Measurements from ENCODE around the gene OTULIN.

OTULIN gene

DNA sequence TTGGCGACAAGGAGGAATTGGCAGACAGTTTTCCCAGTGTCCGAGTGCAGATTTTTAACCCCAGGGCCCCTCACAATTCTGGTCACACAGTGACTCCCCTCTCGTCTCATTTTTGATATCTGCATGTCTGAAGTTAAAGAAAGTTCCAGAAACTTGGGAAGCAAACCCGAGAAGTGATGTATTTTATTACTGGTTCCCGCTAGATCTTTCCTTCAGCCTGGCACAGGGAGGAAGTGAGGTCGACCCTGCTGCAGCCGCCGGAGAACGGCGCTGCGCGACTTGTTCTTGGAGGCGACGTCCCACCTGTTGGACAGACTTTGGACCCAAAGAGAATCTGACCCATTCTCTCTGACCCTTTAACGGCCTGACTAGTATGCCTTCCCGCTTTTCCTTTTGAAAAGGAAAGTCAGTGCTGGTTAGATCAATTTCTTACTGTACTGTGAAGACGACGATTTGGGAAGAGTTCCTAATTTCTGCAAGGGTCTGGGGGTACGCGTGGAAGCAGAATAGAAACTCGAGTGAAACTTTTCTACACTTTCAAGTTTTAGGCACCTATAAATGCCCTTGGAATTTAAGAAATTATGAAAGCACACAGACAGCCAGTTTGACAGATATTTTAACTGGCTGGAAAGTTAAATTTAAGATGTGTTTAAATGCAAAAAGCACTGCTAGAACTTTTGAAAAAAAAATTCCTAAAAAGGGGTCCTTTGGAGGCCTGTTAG, 744 bp downstream of the OTULIN start:
- H3K27me3 ChIP-seq (ENCODE audit: insufficient read depth, poor library complexity, severe bottlenecking): no peaks in the 10 kb centered on the region
- DNase-seq (ENCODE audit: low read depth in 1 of 2, low spot score in 1 of 2): peak in 1 of 2 experiments; percentile 34
- H3K27ac ChIP-seq (replicated peaks): peak overlapping the region; percentile 63
- H3K4me3 ChIP-seq (replicated peaks; ENCODE audit: insufficient read depth, low read length): peak overlapping the region; percentile 68
- TF ChIP-seq GABPA (IDR thresholded peaks at IDR 0.05; ENCODE audit: low read depth): no peak
- peak; percentile 83 for TF ChIP-seq SPI1 (IDR thresholded peaks at IDR 0.05; ENCODE audit: borderline replicate concordance, low read depth)

DNA sequence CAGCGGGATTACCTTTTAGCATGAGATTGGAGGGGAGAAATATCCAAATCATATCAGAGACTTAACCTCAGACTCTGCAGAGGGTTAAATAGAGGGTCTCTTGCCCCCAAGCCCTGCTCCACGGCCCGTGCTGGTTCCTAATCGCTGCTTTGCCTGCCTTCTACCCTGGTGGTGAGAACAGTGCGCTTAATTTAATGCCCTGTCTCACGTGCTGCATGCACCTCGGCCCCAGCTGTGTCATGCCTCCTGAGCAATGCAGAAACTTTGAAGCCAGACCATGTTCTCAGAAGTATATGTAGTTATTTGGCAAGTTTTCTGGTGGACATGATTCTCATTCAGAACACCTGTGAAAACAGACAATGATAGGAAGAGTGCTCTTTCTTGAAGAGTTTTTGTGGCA, 1.4 kb downstream of the OTULIN start:
- Histone ChIP-seq H3K4me3 (replicated peaks; ENCODE audit: insufficient read depth, low read length) (no peak overlapping the region), H3K27me3 (ENCODE audit: insufficient read depth, poor library complexity, severe bottlenecking) (no peaks in the 10 kb centered on the region), H3K27ac (replicated peaks) (no peak overlapping the region)
- DNase-seq (ENCODE audit: low read depth in 1 of 2, low spot score in 1 of 2): peak in 1 of 2 experiments; percentile 20
- TF ChIP-seq GABPA (IDR thresholded peaks at IDR 0.05; ENCODE audit: low read depth) (no peak), POLR2AphosphoS5 (IDR thresholded peaks at IDR 0.05; ENCODE audit: low read depth) (no peak), SPI1 (IDR thresholded peaks at IDR 0.05; ENCODE audit: borderline replicate concordance, low read depth) (no peak)
- TF ChIP-seq, protein P1, sequence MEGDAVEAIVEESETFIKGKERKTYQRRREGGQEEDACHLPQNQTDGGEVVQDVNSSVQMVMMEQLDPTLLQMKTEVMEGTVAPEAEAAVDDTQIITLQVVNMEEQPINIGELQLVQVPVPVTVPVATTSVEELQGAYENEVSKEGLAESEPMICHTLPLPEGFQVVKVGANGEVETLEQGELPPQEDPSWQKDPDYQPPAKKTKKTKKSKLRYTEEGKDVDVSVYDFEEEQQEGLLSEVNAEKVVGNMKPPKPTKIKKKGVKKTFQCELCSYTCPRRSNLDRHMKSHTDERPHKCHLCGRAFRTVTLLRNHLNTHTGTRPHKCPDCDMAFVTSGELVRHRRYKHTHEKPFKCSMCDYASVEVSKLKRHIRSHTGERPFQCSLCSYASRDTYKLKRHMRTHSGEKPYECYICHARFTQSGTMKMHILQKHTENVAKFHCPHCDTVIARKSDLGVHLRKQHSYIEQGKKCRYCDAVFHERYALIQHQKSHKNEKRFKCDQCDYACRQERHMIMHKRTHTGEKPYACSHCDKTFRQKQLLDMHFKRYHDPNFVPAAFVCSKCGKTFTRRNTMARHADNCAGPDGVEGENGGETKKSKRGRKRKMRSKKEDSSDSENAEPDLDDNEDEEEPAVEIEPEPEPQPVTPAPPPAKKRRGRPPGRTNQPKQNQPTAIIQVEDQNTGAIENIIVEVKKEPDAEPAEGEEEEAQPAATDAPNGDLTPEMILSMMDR (IDR thresholded peaks at IDR 0.05; ENCODE audit: insufficient read depth, low read length): no peak
- TF ChIP-seq, protein P2, sequence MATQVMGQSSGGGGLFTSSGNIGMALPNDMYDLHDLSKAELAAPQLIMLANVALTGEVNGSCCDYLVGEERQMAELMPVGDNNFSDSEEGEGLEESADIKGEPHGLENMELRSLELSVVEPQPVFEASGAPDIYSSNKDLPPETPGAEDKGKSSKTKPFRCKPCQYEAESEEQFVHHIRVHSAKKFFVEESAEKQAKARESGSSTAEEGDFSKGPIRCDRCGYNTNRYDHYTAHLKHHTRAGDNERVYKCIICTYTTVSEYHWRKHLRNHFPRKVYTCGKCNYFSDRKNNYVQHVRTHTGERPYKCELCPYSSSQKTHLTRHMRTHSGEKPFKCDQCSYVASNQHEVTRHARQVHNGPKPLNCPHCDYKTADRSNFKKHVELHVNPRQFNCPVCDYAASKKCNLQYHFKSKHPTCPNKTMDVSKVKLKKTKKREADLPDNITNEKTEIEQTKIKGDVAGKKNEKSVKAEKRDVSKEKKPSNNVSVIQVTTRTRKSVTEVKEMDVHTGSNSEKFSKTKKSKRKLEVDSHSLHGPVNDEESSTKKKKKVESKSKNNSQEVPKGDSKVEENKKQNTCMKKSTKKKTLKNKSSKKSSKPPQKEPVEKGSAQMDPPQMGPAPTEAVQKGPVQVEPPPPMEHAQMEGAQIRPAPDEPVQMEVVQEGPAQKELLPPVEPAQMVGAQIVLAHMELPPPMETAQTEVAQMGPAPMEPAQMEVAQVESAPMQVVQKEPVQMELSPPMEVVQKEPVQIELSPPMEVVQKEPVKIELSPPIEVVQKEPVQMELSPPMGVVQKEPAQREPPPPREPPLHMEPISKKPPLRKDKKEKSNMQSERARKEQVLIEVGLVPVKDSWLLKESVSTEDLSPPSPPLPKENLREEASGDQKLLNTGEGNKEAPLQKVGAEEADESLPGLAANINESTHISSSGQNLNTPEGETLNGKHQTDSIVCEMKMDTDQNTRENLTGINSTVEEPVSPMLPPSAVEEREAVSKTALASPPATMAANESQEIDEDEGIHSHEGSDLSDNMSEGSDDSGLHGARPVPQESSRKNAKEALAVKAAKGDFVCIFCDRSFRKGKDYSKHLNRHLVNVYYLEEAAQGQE (IDR thresholded peaks at IDR 0.05; ENCODE audit: insufficient replicate concordance, low read depth): no peak

DNA sequence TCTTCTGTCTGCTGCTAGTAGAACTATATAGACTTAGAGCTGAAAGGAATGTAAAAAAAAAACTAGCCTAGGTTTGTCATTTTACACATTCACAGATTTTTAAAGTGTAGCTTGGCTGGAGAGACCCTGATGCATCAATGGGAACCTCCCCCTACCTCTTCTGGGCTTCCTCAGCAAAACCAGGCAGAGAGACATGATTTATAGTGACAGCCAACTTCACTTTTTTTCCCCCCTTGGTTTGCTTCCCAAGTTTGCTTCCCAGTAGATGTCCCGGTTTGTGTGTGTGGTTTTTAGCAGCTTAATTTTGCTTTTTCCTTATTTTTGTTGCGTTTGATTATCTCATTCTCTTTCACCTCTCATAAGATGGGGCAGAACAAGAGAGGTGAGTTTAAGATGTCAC, 1.8 kb downstream of the OTULIN start:
- no peak for TF ChIP-seq SPI1 (IDR thresholded peaks at IDR 0.05; ENCODE audit: borderline replicate concordance, low read depth)
- TF ChIP-seq, protein P2 (IDR thresholded peaks at IDR 0.05; ENCODE audit: insufficient replicate concordance, low read depth): no peak
- no peak for TF ChIP-seq GABPA (IDR thresholded peaks at IDR 0.05; ENCODE audit: low read depth)
- TF ChIP-seq, protein P1 (IDR thresholded peaks at IDR 0.05; ENCODE audit: insufficient read depth, low read length): no peak
- TF ChIP-seq POLR2AphosphoS5 (IDR thresholded peaks at IDR 0.05; ENCODE audit: low read depth): no peak
- no peak for DNase-seq (ENCODE audit: low read depth in 1 of 2, low spot score in 1 of 2)
- Histone ChIP-seq H3K4me3 (replicated peaks; ENCODE audit: insufficient read depth, low read length) (no peak overlapping the region), H3K27ac (replicated peaks) (no peak overlapping the region), H3K27me3 (ENCODE audit: insufficient read depth, poor library complexity, severe bottlenecking) (no peaks in the 10 kb centered on the region)

DNA sequence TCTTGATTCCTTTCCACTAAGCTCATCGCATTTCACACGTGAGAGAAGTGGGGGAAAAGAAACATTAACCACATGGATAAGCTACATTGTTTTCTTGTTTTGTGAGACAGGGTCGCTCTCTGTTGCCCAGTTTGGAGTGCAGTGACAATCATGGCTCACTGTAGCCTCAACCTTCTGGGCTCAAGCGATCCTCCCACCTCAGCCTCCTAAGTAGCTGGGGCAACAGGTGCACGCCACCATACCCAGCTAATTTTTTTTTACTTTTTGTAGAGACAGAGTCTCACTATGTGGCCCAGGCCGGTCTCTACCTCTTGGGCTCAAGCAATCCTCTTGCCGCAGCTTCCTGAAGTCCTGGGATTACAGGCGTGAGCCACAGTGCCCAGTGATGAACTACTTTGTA, 2.8 kb downstream of the OTULIN start:
- H3K4me3 ChIP-seq (replicated peaks; ENCODE audit: insufficient read depth, low read length): no peak overlapping the region
- H3K27ac ChIP-seq (replicated peaks): no peak overlapping the region
- no peak for TF ChIP-seq GABPA (IDR thresholded peaks at IDR 0.05; ENCODE audit: low read depth)
- TF ChIP-seq, protein P2 (IDR thresholded peaks at IDR 0.05; ENCODE audit: insufficient replicate concordance, low read depth): no peak
- TF ChIP-seq, protein P1 (IDR thresholded peaks at IDR 0.05; ENCODE audit: insufficient read depth, low read length): no peak
- no peak for TF ChIP-seq POLR2AphosphoS5 (IDR thresholded peaks at IDR 0.05; ENCODE audit: low read depth)
- TF ChIP-seq SPI1 (IDR thresholded peaks at IDR 0.05; ENCODE audit: borderline replicate concordance, low read depth): no peak
- DNase-seq (ENCODE audit: low read depth in 1 of 2, low spot score in 1 of 2): no peak
- no peaks in the 10 kb centered on the region for H3K27me3 ChIP-seq (ENCODE audit: insufficient read depth, poor library complexity, severe bottlenecking)

All from HL-60 (cell line).